Stimulated activated CD4-positive, alpha-beta T cell treated with anti-CD3 and anti-CD28 coated beads, Interleukin-15, amount 100 ng/mL, for 24 hours (primary cell): ENCODE data around the gene ERV3-1.
A peak's percentile ranks its signal among the peaks of the same experiment; 100 is the strongest.
"Not testable (repeated sequence)": the region's sequence is repeated elsewhere in the genome, so short reads cannot be mapped to it uniquely, and the experiment has no call there.

Experiments used
- DNase-seq: peaks from one replicate; pipeline ENCODE4 v3.0.0-alpha.2; 2020

The ERV3-1 gene

GRCh38 chr7:65006094-65006992, at the start of gene ERV3-1:
Gene ERV3-1, minus strand, starts transcription at chr7:65006687. Its CDS starts 13,661 bp downstream, at chr7:64993026.
- DNase-seq = peak; percentile 93

DNA sequence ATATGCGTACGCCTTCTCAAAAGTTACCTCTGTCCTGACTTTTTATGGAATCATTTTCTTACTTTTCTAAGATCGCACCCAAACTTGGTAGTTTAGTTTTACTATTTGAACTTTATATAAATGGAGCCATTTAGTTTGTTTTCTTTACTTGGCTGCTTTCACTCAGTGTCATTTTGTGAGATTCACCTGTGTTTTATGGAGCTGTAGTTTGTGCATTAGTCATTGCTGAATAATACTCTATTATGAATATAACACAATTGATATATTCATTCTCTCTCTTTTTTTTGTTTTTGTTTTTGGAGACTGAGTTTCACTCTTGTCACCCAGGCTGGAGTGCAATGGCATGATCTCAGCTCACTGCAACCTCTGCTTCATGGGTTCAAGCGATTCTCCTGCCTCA, 49.3 kb upstream of the ERV3-1 start:
- not testable (repeated sequence) for DNase-seq

DNA sequence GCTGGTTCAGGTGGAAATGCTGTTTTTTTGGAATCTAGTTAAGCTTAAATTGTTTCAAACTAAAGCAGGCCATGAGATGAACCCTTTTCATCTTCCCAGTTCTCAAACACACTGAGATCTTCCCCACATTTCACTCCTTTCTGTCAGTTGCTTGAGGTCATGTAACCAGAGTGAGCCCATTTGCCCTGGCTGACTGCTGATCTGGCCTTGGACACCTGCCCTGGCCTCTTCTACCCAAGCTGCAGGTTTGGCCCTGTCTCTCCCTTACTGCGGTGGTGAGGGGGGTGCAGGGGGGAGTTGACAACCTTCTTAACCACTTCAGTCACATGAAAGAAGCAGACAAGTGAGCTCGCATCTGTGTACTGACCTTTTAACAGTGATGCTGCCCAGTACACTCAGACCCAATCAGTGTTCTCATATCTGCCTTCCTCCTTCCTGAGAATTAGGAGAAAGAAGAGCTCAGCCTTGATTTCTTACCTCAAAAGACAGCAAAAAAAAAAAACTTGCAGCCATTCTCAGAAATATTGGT, 48.0 kb upstream of the ERV3-1 start:
- DNase-seq = not testable (repeated sequence)

DNA sequence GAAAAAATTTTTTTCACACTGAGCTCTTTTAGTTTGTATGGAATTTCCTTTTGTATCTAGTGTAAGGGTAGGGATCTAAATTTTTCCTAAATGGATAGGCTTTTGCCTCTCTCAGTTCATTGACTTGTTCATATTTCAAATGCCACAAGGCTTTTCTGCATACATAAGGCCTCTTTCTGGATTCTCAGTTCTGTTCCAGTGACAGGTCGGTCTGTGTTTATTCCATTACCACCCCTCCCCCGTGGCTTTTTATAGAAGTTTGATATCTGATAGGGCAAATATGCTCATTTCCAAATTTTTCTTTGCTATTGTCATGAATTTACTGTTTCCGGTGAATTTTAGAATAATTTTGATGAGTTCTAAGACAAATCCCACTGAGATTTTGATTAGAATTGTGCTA, 45.2 kb upstream of the ERV3-1 start:
- not testable (repeated sequence) for DNase-seq

DNA sequence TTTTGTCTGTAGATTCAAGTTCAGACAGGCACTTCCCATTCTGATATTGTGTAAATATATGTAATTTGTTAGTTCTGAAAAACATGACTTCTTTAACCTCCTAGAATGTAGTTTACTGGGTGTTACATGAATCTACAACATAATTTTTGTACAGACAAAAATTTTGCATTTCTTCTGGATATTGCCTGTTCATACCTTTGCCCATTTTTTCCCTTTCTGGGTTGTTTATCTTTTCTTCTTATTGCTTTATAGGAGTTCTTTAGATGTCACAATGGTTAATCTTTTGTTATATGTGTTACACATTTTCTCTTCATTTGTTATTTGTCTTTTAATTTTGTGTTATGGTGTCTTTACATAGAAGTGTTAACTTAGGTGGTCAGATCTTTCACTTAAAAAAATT, 44.7 kb upstream of the ERV3-1 start:
- DNase-seq = not testable (repeated sequence)

- not testable (repeated sequence) for DNase-seq
These were observed 39.8 kb upstream of the ERV3-1 start for GRCh38 chr7:65046329-65046728.

GRCh38 chr7:65045589-65045988, 39.1 kb upstream of the ERV3-1 start:
- DNase-seq = not testable (repeated sequence)

DNA sequence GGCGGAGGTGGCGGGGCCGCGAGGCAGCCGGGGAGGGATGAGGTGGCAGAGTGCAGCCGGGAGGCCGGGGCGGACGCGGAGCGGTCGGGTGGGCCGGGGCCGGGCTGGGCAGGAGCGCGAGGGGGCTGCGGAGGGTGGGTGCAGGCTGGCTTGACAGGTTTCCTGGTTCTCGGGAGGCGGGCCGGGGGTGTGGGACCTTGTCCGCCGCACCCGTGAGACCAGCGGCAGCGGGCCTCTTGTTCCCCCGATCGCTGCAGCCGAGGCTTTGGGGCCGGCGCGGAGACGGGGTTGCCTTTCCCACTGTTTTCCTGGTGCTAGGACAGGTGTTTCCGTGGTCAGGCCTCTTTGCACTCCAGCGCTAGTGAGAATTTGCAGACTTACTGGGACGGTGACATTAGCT, 32.3 kb upstream of the ERV3-1 start:
- DNase-seq = peak; percentile 34

DNA sequence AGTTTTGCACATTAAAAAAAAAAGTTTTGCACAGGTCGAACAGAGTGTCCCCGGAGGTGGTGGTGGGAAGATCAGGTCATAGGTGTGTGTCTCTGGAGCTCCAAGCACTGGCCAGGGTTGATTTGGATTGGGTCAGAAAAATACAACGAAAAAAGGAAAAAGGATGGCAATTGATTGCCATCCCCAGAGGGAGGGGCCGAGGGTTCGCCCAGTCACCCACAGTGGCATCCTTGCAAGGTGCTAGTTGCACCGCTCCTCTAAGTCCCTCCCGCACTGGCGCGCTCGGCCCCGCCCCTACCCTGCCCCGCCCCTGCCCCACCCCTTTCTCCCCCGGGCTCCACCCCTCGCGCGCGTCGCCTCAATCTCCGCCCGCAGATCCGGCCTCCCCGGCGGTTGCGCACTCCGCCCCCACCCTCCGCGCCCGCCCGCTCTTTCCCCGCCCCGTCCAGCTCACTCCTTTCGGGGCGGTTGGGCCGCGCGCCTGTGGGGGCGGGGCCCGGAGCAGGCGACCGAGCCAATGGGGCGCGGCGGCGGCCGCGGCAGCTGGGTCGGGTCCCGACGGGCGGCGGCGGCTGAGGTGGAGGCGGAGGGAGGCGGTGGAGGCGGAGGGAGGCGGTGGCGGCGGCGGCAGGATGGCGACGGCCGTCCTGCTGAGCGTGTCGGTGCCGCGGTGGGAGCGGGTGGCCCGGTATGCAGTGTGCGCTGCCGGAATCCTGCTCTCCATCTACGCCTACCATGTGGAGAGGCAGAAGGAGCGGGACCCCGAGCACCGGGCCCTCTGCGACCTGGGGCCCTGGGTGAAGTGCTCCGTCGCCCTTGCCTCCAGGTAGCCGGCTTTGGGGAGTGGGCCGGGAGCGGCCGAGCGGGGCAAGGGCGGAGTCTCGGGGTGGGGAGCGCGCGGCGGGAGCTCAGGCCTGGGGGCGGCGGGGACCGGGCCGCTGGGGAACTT, 31.5 kb upstream of the ERV3-1 start:
- peak; percentile 92 for DNase-seq

- DNase-seq = not testable (repeated sequence)
These were observed 30.0 kb upstream of the ERV3-1 start for GRCh38 chr7:65036526-65036925.

DNA sequence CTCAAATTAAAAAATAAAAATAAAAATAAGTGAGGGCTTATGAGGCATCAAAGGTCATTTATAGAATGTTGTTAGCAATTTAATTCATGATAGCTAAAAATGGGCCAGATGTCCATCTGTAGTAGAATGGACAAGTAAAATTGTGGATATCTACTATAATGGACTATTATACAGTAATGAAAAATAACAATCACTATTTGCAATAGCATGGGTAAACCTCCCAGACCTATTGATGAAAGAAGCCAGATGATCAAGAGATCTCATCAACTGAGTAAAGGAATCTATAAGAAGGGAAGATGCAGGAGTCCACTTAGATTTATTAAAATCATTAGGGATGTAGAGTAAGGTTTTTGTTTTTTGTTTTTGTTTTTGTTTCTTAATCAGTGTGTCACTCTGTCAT, 29.0 kb upstream of the ERV3-1 start:
- not testable (repeated sequence) for DNase-seq

GRCh38 chr7:65034120-65034782, 27.8 kb upstream of the ERV3-1 start:
- DNase-seq = not testable (repeated sequence)

DNA sequence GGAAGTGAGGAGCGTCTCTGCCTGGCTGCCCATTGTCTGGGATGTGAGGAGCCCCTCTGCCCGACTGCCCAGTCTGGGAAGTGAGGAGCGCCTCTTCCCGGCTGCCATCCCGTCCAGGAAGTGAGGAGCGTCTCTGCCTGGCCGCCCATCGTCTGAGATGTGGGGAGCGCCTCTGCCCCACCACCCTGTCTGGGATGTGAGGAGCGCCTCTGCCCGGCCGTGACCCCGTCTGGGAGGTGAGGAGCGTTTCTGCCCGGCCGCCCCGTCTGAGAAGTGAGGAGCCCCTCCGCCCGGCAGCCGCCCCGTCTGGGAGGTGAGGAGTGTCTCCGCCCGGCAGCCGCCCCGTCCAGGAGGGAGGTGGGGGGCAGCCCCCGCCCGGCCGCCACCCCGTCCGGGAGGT, 26.9 kb upstream of the ERV3-1 start:
- not testable (repeated sequence) for DNase-seq

- DNase-seq = not testable (repeated sequence)
These were observed 18.5 kb upstream of the ERV3-1 start for GRCh38 chr7:65025023-65025422.

GRCh38 chr7:65020978-65021377, 14.5 kb upstream of the ERV3-1 start:
- not testable (repeated sequence) for DNase-seq

DNA sequence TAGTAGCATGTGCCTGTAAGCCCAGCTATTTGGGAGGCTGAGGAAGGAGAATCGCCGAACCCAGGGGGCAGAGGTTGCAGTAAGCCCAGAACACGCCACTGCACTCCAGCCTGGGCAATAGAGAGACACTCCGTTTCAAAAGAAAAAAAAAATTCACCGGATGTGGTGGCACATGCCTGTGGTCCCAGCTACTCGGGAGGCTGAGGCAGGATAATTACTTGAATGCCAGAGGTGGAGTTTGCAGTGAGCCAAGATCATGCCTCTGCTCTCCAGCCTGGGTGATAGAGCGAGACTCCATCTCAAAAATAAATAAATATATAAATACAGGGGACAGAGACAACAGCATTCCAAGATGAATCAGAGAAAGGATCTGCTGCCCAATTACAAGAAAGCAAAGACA, 3.4 kb upstream of the ERV3-1 start:
- DNase-seq = not testable (repeated sequence)

- not testable (repeated sequence) for DNase-seq
These were observed 2.9 kb upstream of the ERV3-1 start for GRCh38 chr7:65009394-65009793.

DNA sequence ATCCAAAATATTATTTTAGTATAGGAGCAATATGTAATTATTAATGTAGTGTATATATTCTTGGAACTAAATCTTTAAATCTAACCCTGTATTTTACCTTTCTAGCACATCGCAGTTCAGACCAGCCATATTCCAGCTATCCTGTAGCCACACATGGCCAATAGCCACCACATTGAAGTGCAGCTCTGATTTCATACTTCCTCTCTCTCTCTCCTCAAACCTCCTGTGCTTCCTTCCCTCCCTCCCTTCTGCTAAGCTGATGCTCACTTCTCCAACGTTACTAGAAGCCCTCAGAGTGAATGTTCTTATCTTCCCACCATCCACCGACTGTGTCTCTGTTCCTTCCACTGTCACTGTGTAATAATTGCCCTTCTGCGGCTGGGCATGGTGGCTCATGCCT, 549 bp upstream of the ERV3-1 start:
- peak; percentile 3 for DNase-seq

- no peak for DNase-seq
These were observed 1.9 kb downstream of the ERV3-1 start for GRCh38 chr7:65004575-65004974.

GRCh38 chr7:65002972-65003585, 3.4 kb downstream of the ERV3-1 start:
- no peak for DNase-seq

GRCh38 chr7:65001291-65001814, 5.1 kb downstream of the ERV3-1 start:
- DNase-seq = no peak
